ENCODE results near the gene MEGF9.

MEGF9 gene

GRCh38 chr9:120622790-120623189 lies 91.5 kb downstream of the MEGF9 start:
- Histone ChIP-seq H3K27me3 (ENCODE audit: insufficient read depth, poor library complexity, severe bottlenecking) (no peaks in the 10 kb centered on the region), H3K4me3 (replicated peaks; ENCODE audit: insufficient read depth, low read length) (no peak overlapping the region), H3K27ac (replicated peaks) (no peak overlapping the region)
- TF ChIP-seq CTCF (IDR thresholded peaks at IDR 0.05; ENCODE audit: insufficient read depth, low read length): no peak
- no peak for TF ChIP-seq SPI1 (IDR thresholded peaks at IDR 0.05; ENCODE audit: borderline replicate concordance, low read depth)
- TF ChIP-seq REST (IDR thresholded peaks at IDR 0.05; ENCODE audit: insufficient replicate concordance, low read depth): no peak
- no peak for TF ChIP-seq GABPA (IDR thresholded peaks at IDR 0.05; ENCODE audit: low read depth)
- no peak for TF ChIP-seq POLR2AphosphoS5 (IDR thresholded peaks at IDR 0.05; ENCODE audit: low read depth)
- no peak for DNase-seq (ENCODE audit: low read depth in 1 of 2, low spot score in 1 of 2)

- TF ChIP-seq GABPA (IDR thresholded peaks at IDR 0.05; ENCODE audit: low read depth): no peak
- no peak for TF ChIP-seq REST (IDR thresholded peaks at IDR 0.05; ENCODE audit: insufficient replicate concordance, low read depth)
- TF ChIP-seq POLR2AphosphoS5 (IDR thresholded peaks at IDR 0.05; ENCODE audit: low read depth): no peak
- no peak for TF ChIP-seq CTCF (IDR thresholded peaks at IDR 0.05; ENCODE audit: insufficient read depth, low read length)
- no peak for TF ChIP-seq SPI1 (IDR thresholded peaks at IDR 0.05; ENCODE audit: borderline replicate concordance, low read depth)
- no peak overlapping the region for H3K4me3 ChIP-seq (replicated peaks; ENCODE audit: insufficient read depth, low read length)
- no peak for DNase-seq (ENCODE audit: low read depth in 1 of 2, low spot score in 1 of 2)
- H3K27me3 ChIP-seq (ENCODE audit: insufficient read depth, poor library complexity, severe bottlenecking): no peaks in the 10 kb centered on the region
- no peak overlapping the region for H3K27ac ChIP-seq (replicated peaks)
Measured at GRCh38 chr9:120621941-120622340, 92.3 kb downstream of the MEGF9 start.

- no peak overlapping the region for H3K27ac ChIP-seq (replicated peaks)
- DNase-seq (ENCODE audit: low read depth in 1 of 2, low spot score in 1 of 2): peak; percentile 41 to 68
- H3K4me3 ChIP-seq (replicated peaks; ENCODE audit: insufficient read depth, low read length): no peak overlapping the region
- TF ChIP-seq CTCF (IDR thresholded peaks at IDR 0.05; ENCODE audit: insufficient read depth, low read length) (peak; percentile 38), GABPA (IDR thresholded peaks at IDR 0.05; ENCODE audit: low read depth) (no peak)
- no peaks in the 10 kb centered on the region for H3K27me3 ChIP-seq (ENCODE audit: insufficient read depth, poor library complexity, severe bottlenecking)
Measured at GRCh38 chr9:120619751-120620655, 94.3 kb downstream of the MEGF9 start.

All from HL-60 (cell line).